ENCODE measurements around the gene CCDC83. TPM values are rescaled to one million over a fixed set of nuclear protein-coding genes. Genes with fewer than 3 reads are reported as not detected.

The CCDC83 gene
- total RNA-seq, 4 donors from 2014 or later = 0.21 TPM; not detected in 3

- H3K27ac ChIP-seq = no peak overlapping the region
- no peaks in the 10 kb centered on the region for H3K27me3 ChIP-seq
- no peak for DNase-seq
- H3K4me1 ChIP-seq = no peaks in the 10 kb centered on the region
- no peak overlapping the region for H3K4me3 ChIP-seq
- intact Hi-C loops (cut with DNase I; ENCODE audit: low total_unique reads) = no loop called here
- no peaks in the 10 kb centered on the region for H3K9me3 ChIP-seq
- no peaks in the 10 kb centered on the region for H3K36me3 ChIP-seq
- TF ChIP-seq POLR2A (IDR thresholded peaks at IDR 0.05) (no peak), CTCF (IDR thresholded peaks at IDR 0.05) (no peak)
Observed at GRCh38 chr11:85903406-85903805, 48.2 kb downstream of the CCDC83 start.

GRCh38 chr11:85903811-85904210 lies 48.6 kb downstream of the CCDC83 start:
- intact Hi-C loops (cut with DNase I; ENCODE audit: low total_unique reads) = no loop called here
- no peak for TF ChIP-seq CTCF (IDR thresholded peaks at IDR 0.05)
- TF ChIP-seq POLR2A (IDR thresholded peaks at IDR 0.05) = no peak

GRCh38 chr11:85912414-85912813 lies 57.2 kb downstream of the CCDC83 start:
- intact Hi-C loops (cut with DNase I; ENCODE audit: low total_unique reads) = no loop called here
- DNase-seq = no peak
- Histone ChIP-seq H3K4me3 (no peak overlapping the region), H3K27ac (no peak overlapping the region), H3K4me1 (no peaks in the 10 kb centered on the region), H3K9me3 (no peaks in the 10 kb centered on the region), H3K36me3 (no peaks in the 10 kb centered on the region), H3K27me3 (no peaks in the 10 kb centered on the region)
- TF ChIP-seq POLR2A (IDR thresholded peaks at IDR 0.05) = no peak
- TF ChIP-seq CTCF (IDR thresholded peaks at IDR 0.05) = no peak

More at GRCh38 chr11:85903811-85904210, 48.6 kb downstream of the CCDC83 start:
- Histone ChIP-seq H3K36me3 (no peaks in the 10 kb centered on the region), H3K4me3 (no peak overlapping the region), H3K27me3 (no peaks in the 10 kb centered on the region), H3K4me1 (no peaks in the 10 kb centered on the region), H3K9me3 (no peaks in the 10 kb centered on the region), H3K27ac (no peak overlapping the region)
- no peak for DNase-seq

- H3K4me1 ChIP-seq = no peaks in the 10 kb centered on the region
Observed at GRCh38 chr11:85913513-85913912, 58.3 kb downstream of the CCDC83 start.

GRCh38 chr11:85914425-85914824 lies 59.2 kb downstream of the CCDC83 start:
- Histone ChIP-seq H3K4me1 (no peaks in the 10 kb centered on the region), H3K36me3 (no peaks in the 10 kb centered on the region), H3K4me3 (no peak overlapping the region), H3K27me3 (no peaks in the 10 kb centered on the region), H3K9me3 (no peaks in the 10 kb centered on the region), H3K27ac (no peak overlapping the region)
- intact Hi-C loops (cut with DNase I; ENCODE audit: low total_unique reads) = no loop called here
- no peak for DNase-seq
- TF ChIP-seq CTCF (IDR thresholded peaks at IDR 0.05) = no peak
- no peak for TF ChIP-seq POLR2A (IDR thresholded peaks at IDR 0.05)

More at GRCh38 chr11:85913513-85913912, 58.3 kb downstream of the CCDC83 start:
- DNase-seq = no peak
- no peaks in the 10 kb centered on the region for H3K36me3 ChIP-seq
- TF ChIP-seq CTCF (IDR thresholded peaks at IDR 0.05) = no peak
- no peak for TF ChIP-seq POLR2A (IDR thresholded peaks at IDR 0.05)
- H3K4me3 ChIP-seq = no peak overlapping the region
- H3K27me3 ChIP-seq = no peaks in the 10 kb centered on the region
- no peaks in the 10 kb centered on the region for H3K9me3 ChIP-seq
- H3K27ac ChIP-seq = no peak overlapping the region
- intact Hi-C loops (cut with DNase I; ENCODE audit: low total_unique reads) = no loop called here

Measured in uterus (tissue), 4 donors.